Gastroesophageal sphincter (tissue), 4 donors: ENCODE results near the gene RMI1. TPM values are rescaled to one million over a fixed set of nuclear protein-coding genes. Genes with fewer than 3 reads are reported as not detected.
A peak's percentile ranks its signal among the peaks of the same experiment; 100 is the strongest.

Experiments
- ATAC-seq: fragments of 150-250 bp; one replicate; pipeline ENCODE4 v1.9.1; 2016; ENCODE audit warnings: mild to moderate bottlenecking, moderate library complexity
- H3K27ac ChIP-seq, 4 donors: fragments of 200-600 bp; sonication (generic) in 3 of 4; 1 replicate in 3 of 4; 2 replicates in 1 of 4; pipeline ENCODE4 v1.5.1; 2016 to 2019
- H3K27me3 ChIP-seq: fragments of 200-600 bp; sonication (generic); one replicate; pipeline ENCODE4 v1.5.1; 2019
- H3K36me3 ChIP-seq, 2 donors: fragments of 200-600 bp; sonication (generic); one replicate each; pipeline ENCODE4 v1.5.1; 2019; ENCODE audit warnings: control low read depth in 1 of 2
- H3K4me1 ChIP-seq, 3 donors: fragments of 200-600 bp; sonication (generic); 1 replicate in 2 of 3; 2 replicates in 1 of 3; pipeline ENCODE4 v1.5.1; 2016 to 2019; ENCODE audit warnings: control low read depth in 2 of 3
- H3K4me3 ChIP-seq, 2 donors: fragments of 200-600 bp; sonication (generic); one replicate each; pipeline ENCODE4 v1.5.1; 2019; ENCODE audit warnings: mild to moderate bottlenecking in 1 of 2, moderate library complexity in 1 of 2
- H3K9me3 ChIP-seq, 3 donors: fragments of 200-600 bp; sonication (generic); one replicate each; pipeline ENCODE4 v1.5.1; 2017 to 2019; ENCODE audit warnings: control low read depth in 2 of 3
- EP300 ChIP-seq: sonication (generic); formaldehyde crosslinking; IDR thresholded peaks from one replicate; pipeline ENCODE4 v1.6.1; 2017; ENCODE audit warnings: antibody characterized with exemption, mild to moderate bottlenecking
- POLR2A ChIP-seq, 2 donors: fragments of 450-650 bp; IDR thresholded peaks; one replicate each; pipeline ENCODE4 v1.6.1; 2017; ENCODE audit warnings: antibody characterized with exemption in 2 of 2, mild to moderate bottlenecking in 2 of 2, moderate library complexity in 1 of 2
- POLR2AphosphoS5 ChIP-seq: sonication (generic); formaldehyde crosslinking; IDR thresholded peaks from one replicate; pipeline ENCODE4 v1.6.1; 2017; ENCODE audit warnings: antibody characterized with exemption
- WGBS, 2 donors: methylation state at CpG; one replicate each; pipeline ENCODE4 v1.1.5; 2018; ENCODE audit warnings: low coverage in 1 of 2; 5-methylcytosine and 5-hydroxymethylcytosine counted together
- total RNA-seq, 4 donors: library from RNA; depleted of rRNA; stranded (reverse); fragments of >200 nt; gene quantifications; one replicate each; pipeline ENCODE4 v1.1.0, GENCODE V29; 2016
- TF ChIP-seq, protein P1 (sequence below), 4 experiments: fragments of 200-600 bp in 2 of 4; fragments of 450-650 bp in 2 of 4; sonication (generic) in 1 of 4; IDR thresholded peaks; one replicate each; pipeline ENCODE4 v1.5.1; 2017 to 2019; ENCODE audit warnings: antibody characterized with exemption in 4 of 4, mild to moderate bottlenecking in 2 of 4, moderate library complexity in 2 of 4

Gene RMI1
- 10 to 100 TPM in 1 of 4 donors, 1 to 10 TPM in 3; 2.8 to 17.6 (median 4.5) TPM for total RNA-seq

GRCh38 chr9:83980395-83981125, at the start of gene RMI1:
TSS of gene RMI1 (plus strand) at chr9:83980805. CDS start at chr9:84000987, 20,182 bp downstream.
- Histone ChIP-seq H3K4me3 (peak within 1 kb of the TSS; percentile 72 to 95), H3K27ac (peak within 1 kb of the TSS; percentile 97 to 99 (median 98)), H3K27me3 (no peaks in the 10 kb centered on the region), H3K36me3 (peaks cover 0 to 21% of the 10 kb centered on the region in 2 donors), H3K4me1 (peaks cover 0 to 64% (median 13%) of the 10 kb centered on the region in 3 donors), H3K9me3 (no peaks in the 10 kb centered on the region)
- ATAC-seq, result peak; percentile 89
- TF ChIP-seq POLR2A (IDR thresholded peaks at IDR 0.05) (peak; percentile 77 to 91), POLR2AphosphoS5 (peak; percentile 96), EP300 (no peak)
- TF ChIP-seq, protein P1, sequence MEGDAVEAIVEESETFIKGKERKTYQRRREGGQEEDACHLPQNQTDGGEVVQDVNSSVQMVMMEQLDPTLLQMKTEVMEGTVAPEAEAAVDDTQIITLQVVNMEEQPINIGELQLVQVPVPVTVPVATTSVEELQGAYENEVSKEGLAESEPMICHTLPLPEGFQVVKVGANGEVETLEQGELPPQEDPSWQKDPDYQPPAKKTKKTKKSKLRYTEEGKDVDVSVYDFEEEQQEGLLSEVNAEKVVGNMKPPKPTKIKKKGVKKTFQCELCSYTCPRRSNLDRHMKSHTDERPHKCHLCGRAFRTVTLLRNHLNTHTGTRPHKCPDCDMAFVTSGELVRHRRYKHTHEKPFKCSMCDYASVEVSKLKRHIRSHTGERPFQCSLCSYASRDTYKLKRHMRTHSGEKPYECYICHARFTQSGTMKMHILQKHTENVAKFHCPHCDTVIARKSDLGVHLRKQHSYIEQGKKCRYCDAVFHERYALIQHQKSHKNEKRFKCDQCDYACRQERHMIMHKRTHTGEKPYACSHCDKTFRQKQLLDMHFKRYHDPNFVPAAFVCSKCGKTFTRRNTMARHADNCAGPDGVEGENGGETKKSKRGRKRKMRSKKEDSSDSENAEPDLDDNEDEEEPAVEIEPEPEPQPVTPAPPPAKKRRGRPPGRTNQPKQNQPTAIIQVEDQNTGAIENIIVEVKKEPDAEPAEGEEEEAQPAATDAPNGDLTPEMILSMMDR (IDR thresholded peaks at IDR 0.05), result peak in 2 of 4 experiments; percentile 5 to 42
- WGBS, 2 donors, result 0% methylated on average over 1 to 3 of the region's 69 CpGs

DNA sequence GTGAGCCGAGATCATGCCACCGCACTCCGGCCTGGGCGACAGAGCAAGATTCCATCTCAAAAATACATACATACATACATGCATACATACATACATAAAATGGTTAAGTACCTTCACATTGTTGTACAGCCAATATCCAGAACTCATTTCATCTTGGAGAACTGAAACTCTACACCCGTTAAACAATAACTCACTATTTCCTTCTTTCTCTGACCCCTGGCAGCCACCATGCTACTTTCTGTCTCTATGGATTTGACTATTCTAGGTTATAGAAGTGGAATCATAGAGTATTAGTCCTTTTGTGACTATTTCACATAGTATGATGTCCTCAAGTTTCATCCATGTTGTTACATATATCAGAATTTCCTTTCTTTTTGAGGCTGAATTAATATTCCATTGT, 49.7 kb upstream of the RMI1 start:
- TF ChIP-seq, protein P1 (IDR thresholded peaks at IDR 0.05), result no peak
- no peak for TF ChIP-seq POLR2A (IDR thresholded peaks at IDR 0.05)
- TF ChIP-seq POLR2AphosphoS5, result no peak
- no peak for TF ChIP-seq EP300
- peaks cover 0 to 6% (median 0%) of the 10 kb centered on the region in 3 donors for H3K4me1 ChIP-seq
- no peaks in the 10 kb centered on the region for H3K36me3 ChIP-seq
- no peaks in the 10 kb centered on the region for H3K9me3 ChIP-seq
- H3K4me3 ChIP-seq, result no peak overlapping the region
- H3K27ac ChIP-seq, result no peak overlapping the region
- 86 to 100% methylated on average over 4 to 5 of the region's 5 CpGs for WGBS, 2 donors
- no peaks in the 10 kb centered on the region for H3K27me3 ChIP-seq
- no peak for ATAC-seq

- H3K27ac ChIP-seq, result no peak overlapping the region
- H3K4me3 ChIP-seq, result no peak overlapping the region
- no peaks in the 10 kb centered on the region for H3K36me3 ChIP-seq
- H3K9me3 ChIP-seq, result no peaks in the 10 kb centered on the region
- H3K27me3 ChIP-seq, result no peaks in the 10 kb centered on the region
- peaks cover 0 to 6% (median 0%) of the 10 kb centered on the region in 3 donors for H3K4me1 ChIP-seq
- TF ChIP-seq EP300 (no peak), POLR2AphosphoS5 (no peak), POLR2A (IDR thresholded peaks at IDR 0.05) (no peak)
- TF ChIP-seq, protein P1 (IDR thresholded peaks at IDR 0.05), result no peak
- no peak for ATAC-seq
- WGBS, 2 donors, result 77 to 84% methylated on average over 2 of the region's 2 CpGs
Measured at GRCh38 chr9:83932011-83932410, 48.6 kb upstream of the RMI1 start.

GRCh38 chr9:83932851-83933250, 47.8 kb upstream of the RMI1 start:
- 77 to 96% methylated on average over 3 to 4 of the region's 5 CpGs for WGBS, 2 donors

GRCh38 chr9:83933790-83934189, 46.8 kb upstream of the RMI1 start:
- TF ChIP-seq POLR2A (IDR thresholded peaks at IDR 0.05), result no peak
- no peak for TF ChIP-seq EP300
- TF ChIP-seq POLR2AphosphoS5, result no peak
- TF ChIP-seq, protein P1 (IDR thresholded peaks at IDR 0.05), result no peak
- Histone ChIP-seq H3K36me3 (peaks cover 0 to 3% of the 10 kb centered on the region in 2 donors), H3K4me3 (no peak overlapping the region), H3K27ac (no peak overlapping the region), H3K27me3 (no peaks in the 10 kb centered on the region), H3K9me3 (no peaks in the 10 kb centered on the region), H3K4me1 (peaks cover 0 to 6% (median 0%) of the 10 kb centered on the region in 3 donors)
- peak; percentile 65 for ATAC-seq
- WGBS, 2 donors, result 70 to 96% methylated on average over 3 of the region's 3 CpGs

More at GRCh38 chr9:83932851-83933250, 47.8 kb upstream of the RMI1 start:
- TF ChIP-seq EP300, result no peak
- Histone ChIP-seq H3K4me1 (peaks cover 0 to 6% (median 0%) of the 10 kb centered on the region in 3 donors), H3K4me3 (no peak overlapping the region), H3K27me3 (no peaks in the 10 kb centered on the region), H3K9me3 (no peaks in the 10 kb centered on the region), H3K27ac (no peak overlapping the region), H3K36me3 (no peaks in the 10 kb centered on the region)
- ATAC-seq, result no peak
